HG03280 (cell line): ENCODE data around the gene SLPI.

Source experiments
- ATAC-seq: cut with Tn5 transposase; IDR thresholded peaks from one replicate; pipeline ENCODE4 v1.9.1; 2021; ENCODE audit warnings: mild to moderate bottlenecking, moderate library complexity; ENCODE audit not compliant: unreplicated experiment

Gene SLPI

DNA sequence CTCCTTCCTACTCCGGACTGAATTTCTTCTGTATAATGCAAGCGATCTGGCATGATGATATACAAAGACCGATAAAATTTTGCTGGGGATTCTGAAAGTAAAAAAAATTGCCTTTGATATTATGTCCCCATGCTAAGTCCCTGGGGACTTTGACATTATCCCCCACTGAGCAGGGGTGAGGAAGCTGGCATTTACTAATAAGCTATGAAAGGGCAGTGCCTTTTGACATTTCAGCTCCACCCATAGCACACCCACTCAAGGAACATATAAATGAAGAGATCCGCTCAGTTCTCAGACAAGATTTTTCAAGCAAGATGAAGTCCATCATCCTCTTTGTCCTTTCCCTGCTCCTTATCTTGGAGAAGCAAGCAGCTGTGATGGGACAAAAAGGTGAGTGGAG is 33.3 kb downstream of the SLPI start, which contains the start of gene SEMG2:
Gene SEMG2 (plus strand): TSS at position 298 of the 400 bp plus-strand sequence. CDS start 17 bp downstream, at position 315.
- ATAC-seq = no peak

DNA sequence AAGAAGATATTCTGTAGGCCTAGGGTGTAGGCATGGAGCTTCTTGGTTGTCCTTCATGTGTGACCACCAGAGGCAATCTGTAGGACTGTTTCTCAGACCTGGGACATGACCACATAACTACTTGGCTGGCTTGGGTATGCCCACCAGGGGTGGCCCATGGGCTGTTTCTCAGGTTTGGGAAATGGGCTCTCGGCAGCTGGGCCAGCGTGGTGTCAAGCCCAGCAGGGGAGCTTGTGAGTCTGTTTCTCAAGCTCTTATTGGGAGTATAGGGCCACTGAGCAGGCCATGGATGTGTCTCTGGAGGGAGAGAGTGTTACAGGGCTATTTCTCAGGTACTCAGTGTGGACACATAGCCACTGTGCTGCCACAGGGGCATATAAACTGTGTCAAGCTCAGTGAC is 35.7 kb downstream of the SLPI start:
- no peak for ATAC-seq

DNA sequence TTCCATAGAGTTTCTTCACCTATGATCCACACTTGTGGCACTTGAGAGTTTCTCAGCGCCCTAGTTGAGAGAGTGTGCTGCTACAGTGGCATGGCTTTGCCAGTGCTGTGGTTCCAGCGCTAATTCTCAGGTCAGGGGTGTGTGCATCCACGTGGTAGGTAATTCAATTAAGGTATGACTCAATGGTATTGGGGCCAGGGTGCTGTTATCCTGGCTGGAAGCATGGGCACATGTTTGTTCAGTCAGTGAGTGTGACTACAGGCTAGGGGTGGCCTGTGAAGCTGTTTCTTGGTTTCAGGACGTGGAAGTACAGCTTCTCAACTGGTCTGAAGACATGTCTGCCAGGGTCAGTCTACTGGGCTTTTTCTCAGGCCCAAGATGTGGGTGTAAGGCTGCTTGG is 36.2 kb downstream of the SLPI start:
- ATAC-seq = no peak

GRCh38 chr20:45212836-45213235 is 41.5 kb downstream of the SLPI start:
- no peak for ATAC-seq

GRCh38 chr20:45211569-45212474 is 42.5 kb downstream of the SLPI start:
- ATAC-seq = no peak

GRCh38 chr20:45209924-45210323 is 44.4 kb downstream of the SLPI start:
- no peak for ATAC-seq

- no peak for ATAC-seq
Observed at GRCh38 chr20:45206725-45207124, 47.6 kb downstream of the SLPI start, which contains the start of gene SEMG1. SEMG1 (plus strand) TSS chr20:45207033; CDS start chr20:45207054, 21 bp downstream.
